ENCODE data around the gene NGLY1.

The NGLY1 gene

DNA sequence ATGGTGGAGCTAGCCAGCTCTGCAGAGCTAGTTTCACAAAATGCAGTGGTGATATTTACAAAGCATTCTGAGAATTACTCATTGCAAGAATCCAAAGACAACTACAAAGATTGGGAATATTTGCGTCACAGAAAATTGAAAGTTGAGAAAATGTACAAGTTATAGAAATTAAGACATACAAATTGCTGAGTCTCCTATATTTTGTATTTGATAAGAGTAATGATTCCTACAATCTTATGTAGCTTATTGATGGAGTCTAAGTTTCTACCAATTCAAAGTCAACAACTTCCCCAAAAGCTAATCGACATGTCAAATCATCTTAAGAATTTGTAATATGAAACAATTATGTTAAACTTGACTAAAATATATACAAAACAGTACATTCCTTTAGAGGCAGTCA is 72.2 kb downstream of the NGLY1 start:
- no peak for DNase-seq (ENCODE audit: low read depth)
- H3K4me3 ChIP-seq (ENCODE audit: low read length): no peak overlapping the region
- no peak for TF ChIP-seq CTCF (conservative IDR thresholded peaks at IDR 0.05; ENCODE audit: low read depth, low read length)

DNA sequence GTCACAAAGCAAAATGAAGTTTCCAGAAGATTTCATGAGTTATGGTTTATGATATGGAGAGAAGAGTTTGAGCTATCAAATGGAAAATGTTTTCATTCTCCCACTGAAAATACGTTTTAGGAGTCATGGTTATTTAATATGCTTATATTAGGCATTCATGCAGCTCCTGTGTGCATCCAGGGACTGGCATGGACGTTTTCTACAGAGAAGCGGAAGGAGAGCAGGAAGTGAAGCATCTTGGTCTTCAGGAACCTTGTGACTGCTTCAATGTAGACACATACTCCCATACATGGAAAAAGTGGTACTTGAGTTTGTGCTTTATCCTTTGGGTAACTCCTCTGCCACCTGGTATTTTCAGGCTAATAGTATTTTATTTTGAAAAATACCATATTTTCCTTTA is 75.2 kb downstream of the NGLY1 start:
- H3K4me3 ChIP-seq (ENCODE audit: low read length): no peak overlapping the region
- DNase-seq (ENCODE audit: low read depth): no peak
- no peak for TF ChIP-seq CTCF (conservative IDR thresholded peaks at IDR 0.05; ENCODE audit: low read depth, low read length)

DNA sequence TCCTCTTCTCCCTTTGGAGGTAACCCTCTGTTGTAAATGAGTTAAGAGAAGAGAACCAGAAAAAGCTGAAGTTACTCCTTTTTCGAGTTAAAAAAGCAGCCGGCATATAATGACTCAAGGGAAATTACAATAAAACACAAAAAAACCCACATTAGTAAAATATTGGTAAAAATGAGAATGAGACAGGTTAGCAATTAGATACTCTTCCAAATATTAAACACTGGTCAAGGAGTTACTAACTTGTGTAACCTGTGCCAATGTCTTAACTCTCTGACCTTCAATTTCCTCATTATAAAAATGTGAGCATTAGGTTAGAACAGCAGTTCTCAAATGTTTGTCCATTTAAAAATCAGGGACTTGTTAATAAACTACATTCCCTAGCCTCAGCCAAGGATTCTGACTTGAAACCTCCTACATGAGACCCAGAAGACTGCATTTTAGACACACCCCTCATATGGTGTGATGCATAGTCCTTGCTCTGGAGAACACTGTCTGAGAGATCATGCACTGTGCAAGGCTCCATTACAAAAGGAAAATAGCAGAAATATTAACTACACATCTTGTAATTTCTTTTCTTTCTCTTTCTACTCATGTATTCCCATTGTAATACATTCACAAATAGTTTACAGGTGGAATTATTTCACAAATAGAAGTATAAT is 75.8 kb downstream of the NGLY1 start:
- no peak for DNase-seq (ENCODE audit: low read depth)
- TF ChIP-seq CTCF (conservative IDR thresholded peaks at IDR 0.05; ENCODE audit: low read depth, low read length): no peak
- no peak overlapping the region for H3K4me3 ChIP-seq (ENCODE audit: low read length)

GRCh38 chr3:25706213-25706612 is 77.0 kb downstream of the NGLY1 start:
- TF ChIP-seq CTCF (conservative IDR thresholded peaks at IDR 0.05; ENCODE audit: low read depth, low read length): no peak
- no peak for DNase-seq (ENCODE audit: low read depth)
- H3K4me3 ChIP-seq (ENCODE audit: low read length): no peak overlapping the region

GRCh38 chr3:25697553-25697952 is 85.7 kb downstream of the NGLY1 start:
- no peak for DNase-seq (ENCODE audit: low read depth)
- no peak for TF ChIP-seq CTCF (conservative IDR thresholded peaks at IDR 0.05; ENCODE audit: low read depth, low read length)
- H3K4me3 ChIP-seq (ENCODE audit: low read length): no peak overlapping the region

DNA sequence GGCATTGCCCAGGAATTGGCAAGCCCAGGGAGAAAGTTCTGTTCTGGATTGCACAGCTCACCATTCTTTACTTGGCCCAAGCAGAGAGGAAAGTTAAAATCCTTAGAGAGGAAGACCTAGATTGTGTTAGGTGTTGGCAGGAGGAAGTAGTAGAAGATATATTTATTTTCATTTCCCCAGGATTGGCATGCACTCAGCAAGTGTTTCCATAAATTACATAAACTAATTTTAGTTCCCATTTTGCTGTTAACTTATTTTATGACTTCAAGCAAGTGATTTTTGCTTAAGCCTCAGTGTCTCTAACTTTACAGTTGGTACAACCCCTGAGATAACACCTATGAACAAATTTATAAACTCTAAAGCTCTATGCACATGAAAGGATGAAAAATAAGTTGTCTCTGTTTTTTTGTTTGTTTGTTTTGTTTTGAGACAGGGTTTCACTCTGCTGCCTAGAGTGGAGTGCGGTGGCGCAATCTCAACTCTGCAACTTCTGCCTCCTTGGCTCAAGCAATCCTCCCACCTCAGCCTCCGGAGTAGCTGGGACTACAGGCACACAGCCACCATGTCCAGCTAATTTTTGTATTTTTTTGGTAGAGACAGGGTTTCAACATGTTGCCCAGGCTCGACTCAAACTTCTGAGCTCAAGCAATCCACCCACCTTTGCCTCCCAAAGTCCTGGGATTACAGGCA is 87.4 kb downstream of the NGLY1 start:
- no peak for TF ChIP-seq CTCF (conservative IDR thresholded peaks at IDR 0.05; ENCODE audit: low read depth, low read length)
- no peak for DNase-seq (ENCODE audit: low read depth)
- H3K4me3 ChIP-seq (ENCODE audit: low read length): no peak overlapping the region

GRCh38 chr3:25693238-25693637 is 90.0 kb downstream of the NGLY1 start:
- DNase-seq (ENCODE audit: low read depth): no peak
- TF ChIP-seq CTCF (conservative IDR thresholded peaks at IDR 0.05; ENCODE audit: low read depth, low read length): no peak
- H3K4me3 ChIP-seq (ENCODE audit: low read length): no peak overlapping the region
